Activated naive CD4-positive, alpha-beta T cell treated with anti-CD3 and anti-CD28 coated beads, Interleukin-2, amount 50 U/mL, for 24 hours (primary cell): ENCODE measurements around the gene PXDN.

ENCODE experiments used
- H3K27ac Mint-ChIP-seq: one replicate; pipeline ENCODE4 v1.8.0; 2021; ENCODE audit warnings: mild to moderate bottlenecking, mixed read lengths
- H3K27me3 Mint-ChIP-seq: one replicate; pipeline ENCODE4 v1.8.0; 2021; ENCODE audit warnings: mixed read lengths
- H3K36me3 Mint-ChIP-seq: one replicate; pipeline ENCODE4 v1.8.0; 2021; ENCODE audit warnings: mixed read lengths
- H3K4me1 Mint-ChIP-seq: one replicate; pipeline ENCODE4 v1.8.0; 2021; ENCODE audit warnings: mixed read lengths
- H3K4me3 Mint-ChIP-seq: one replicate; pipeline ENCODE4 v1.8.0; 2021; ENCODE audit warnings: mild to moderate bottlenecking, mixed read lengths
- H3K9me3 Mint-ChIP-seq: one replicate; pipeline ENCODE4 v1.8.0; 2021; ENCODE audit warnings: mixed read lengths

PXDN gene

GRCh38 chr2:1655461-1655860 lies 88.9 kb downstream of the PXDN start:
- Mint-ChIP-seq H3K4me1 (no peaks in the 10 kb centered on the region), H3K9me3 (no peaks in the 10 kb centered on the region), H3K36me3 (no peaks in the 10 kb centered on the region), H3K27me3 (peaks cover 2% of the 10 kb centered on the region), H3K4me3 (no peak overlapping the region), H3K27ac (no peak overlapping the region)

DNA sequence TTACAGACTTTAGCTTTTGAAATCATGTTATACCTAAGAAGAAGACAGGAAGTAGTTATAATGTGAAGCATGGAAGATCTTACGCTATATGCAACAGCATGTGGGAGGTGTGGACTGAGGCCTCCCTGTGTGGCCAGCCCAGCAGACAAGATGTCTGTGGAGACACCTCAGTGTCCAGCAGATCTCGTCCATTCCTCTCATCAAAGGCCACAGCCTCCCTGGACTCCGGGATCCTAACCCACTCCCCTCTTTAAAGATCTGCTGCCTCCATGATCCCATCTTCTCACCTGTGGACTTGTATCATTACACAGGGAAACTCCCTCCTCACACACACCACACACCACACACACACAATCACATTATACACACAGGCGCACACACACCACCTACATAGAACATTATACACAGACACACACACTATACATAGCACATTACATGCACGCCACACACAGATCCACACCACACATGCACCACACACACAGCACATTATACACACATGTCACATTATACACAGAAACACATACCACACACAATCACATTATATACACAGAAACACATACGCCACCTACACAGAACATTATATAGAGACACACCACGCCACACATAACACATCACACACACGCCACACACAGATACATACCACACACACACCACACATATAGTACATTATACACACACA lies 89.5 kb downstream of the PXDN start:
- no peaks in the 10 kb centered on the region for H3K36me3 Mint-ChIP-seq
- no peaks in the 10 kb centered on the region for H3K4me1 Mint-ChIP-seq
- no peaks in the 10 kb centered on the region for H3K9me3 Mint-ChIP-seq
- H3K4me3 Mint-ChIP-seq, result no peak overlapping the region
- peaks cover 2% of the 10 kb centered on the region for H3K27me3 Mint-ChIP-seq
- no peak overlapping the region for H3K27ac Mint-ChIP-seq

GRCh38 chr2:1653956-1654695 lies 90.2 kb downstream of the PXDN start:
- no peak overlapping the region for H3K27ac Mint-ChIP-seq
- H3K36me3 Mint-ChIP-seq, result no peaks in the 10 kb centered on the region
- H3K4me3 Mint-ChIP-seq, result no peak overlapping the region
- H3K27me3 Mint-ChIP-seq, result peaks cover 2% of the 10 kb centered on the region
- no peaks in the 10 kb centered on the region for H3K9me3 Mint-ChIP-seq
- no peaks in the 10 kb centered on the region for H3K4me1 Mint-ChIP-seq

GRCh38 chr2:1652034-1652790 lies 92.1 kb downstream of the PXDN start:
- Mint-ChIP-seq H3K36me3 (no peaks in the 10 kb centered on the region), H3K4me1 (no peaks in the 10 kb centered on the region), H3K9me3 (no peaks in the 10 kb centered on the region), H3K27me3 (no peaks in the 10 kb centered on the region), H3K27ac (no peak overlapping the region), H3K4me3 (no peak overlapping the region)

DNA sequence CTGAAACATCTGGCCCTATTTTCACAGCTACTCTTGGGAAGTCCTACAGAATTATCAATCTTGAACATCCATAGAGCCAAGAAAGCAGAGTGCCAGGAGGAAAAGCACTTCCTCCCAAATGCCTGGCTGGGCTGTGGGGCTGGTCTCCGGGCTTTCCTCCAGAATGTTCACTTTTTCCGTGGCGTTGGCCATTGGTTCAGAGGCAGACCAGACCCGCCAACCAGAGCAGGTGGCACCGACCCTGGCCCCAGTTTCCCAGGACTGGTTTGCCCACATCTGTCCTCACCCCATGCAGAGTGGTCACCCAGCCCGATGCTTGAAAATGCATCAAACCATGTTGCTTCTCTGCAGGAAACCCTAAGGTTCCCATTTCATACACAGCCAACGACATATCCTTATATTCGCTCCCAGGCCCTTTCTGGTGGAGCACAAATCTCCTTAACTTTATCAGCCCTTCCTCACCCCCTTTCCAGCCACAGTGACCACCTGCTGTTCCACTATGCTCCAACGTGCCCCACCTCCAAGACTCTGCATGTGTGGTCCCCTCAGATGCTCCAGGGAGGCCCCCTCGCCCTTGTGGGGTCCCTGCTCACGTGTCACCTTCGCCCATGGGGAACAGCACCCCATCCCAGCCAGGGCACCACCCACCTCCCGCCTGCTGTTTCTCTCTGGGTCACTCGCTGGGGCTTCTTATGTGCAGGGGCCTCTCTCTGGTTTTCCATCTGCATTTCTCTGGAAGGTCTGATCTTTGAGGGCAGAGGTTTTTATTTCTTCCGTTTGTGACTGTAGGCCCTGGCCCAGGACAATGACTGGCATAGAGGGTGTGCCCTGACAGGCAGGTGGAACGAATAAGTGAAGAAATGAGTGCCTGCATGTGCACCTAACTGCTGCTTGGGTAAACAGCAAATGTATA lies 92.9 kb downstream of the PXDN start:
- Mint-ChIP-seq H3K4me1 (no peaks in the 10 kb centered on the region), H3K4me3 (no peak overlapping the region), H3K36me3 (no peaks in the 10 kb centered on the region), H3K9me3 (no peaks in the 10 kb centered on the region), H3K27ac (no peak overlapping the region), H3K27me3 (no peaks in the 10 kb centered on the region)

GRCh38 chr2:1650085-1650872 lies 94.0 kb downstream of the PXDN start:
- Mint-ChIP-seq H3K27me3 (no peaks in the 10 kb centered on the region), H3K27ac (no peak overlapping the region), H3K4me1 (no peaks in the 10 kb centered on the region), H3K9me3 (no peaks in the 10 kb centered on the region), H3K4me3 (no peak overlapping the region), H3K36me3 (no peaks in the 10 kb centered on the region)

DNA sequence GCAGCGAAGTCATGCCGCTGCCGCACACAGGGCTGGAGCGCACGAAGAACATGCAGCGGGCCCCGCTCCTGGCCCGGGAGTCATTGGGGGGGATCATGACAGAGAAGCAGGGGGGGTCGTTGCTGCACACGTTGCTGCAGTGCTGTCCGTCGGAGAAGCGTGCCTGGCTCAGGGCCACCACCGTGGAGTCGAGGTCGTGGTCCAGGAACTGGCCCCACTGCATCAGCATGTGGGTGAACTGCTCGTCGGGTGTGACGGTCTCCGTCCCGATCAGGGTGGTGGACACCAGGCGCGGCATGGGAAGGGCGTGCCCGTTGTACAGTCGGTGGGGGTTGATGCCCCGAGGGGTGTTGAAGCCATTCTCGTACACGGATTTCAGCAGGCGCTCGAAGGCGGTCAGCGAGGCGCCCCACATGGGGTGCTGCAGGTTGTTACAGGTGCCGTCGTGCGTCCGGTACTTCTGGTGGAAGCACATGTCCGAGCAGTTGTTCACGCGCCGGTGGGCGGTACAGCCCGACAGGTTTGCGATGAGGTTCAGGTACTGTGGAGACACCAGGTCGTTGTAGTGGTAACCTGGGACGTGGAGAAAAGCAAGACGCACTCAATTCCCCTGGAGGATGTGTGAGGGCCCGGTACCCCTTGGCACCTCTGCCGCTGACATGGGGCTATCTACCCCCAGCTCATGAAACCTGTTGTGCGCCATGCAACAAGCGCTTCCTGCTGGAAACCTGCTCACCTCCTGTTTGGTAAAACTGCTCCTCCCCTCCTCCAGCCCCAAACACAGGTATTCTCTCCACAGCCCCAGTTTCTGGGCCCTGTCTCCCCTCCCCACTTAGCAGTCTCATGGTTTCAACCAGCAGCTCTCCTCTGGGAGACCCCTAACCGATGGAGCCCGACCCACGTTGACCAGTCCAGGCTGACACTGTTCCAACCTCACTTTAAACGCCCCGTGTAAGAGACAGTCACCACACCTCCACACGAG lies 94.9 kb downstream of the PXDN start:
- Mint-ChIP-seq H3K4me3 (no peak overlapping the region), H3K9me3 (no peaks in the 10 kb centered on the region), H3K27me3 (no peaks in the 10 kb centered on the region), H3K4me1 (no peaks in the 10 kb centered on the region), H3K27ac (no peak overlapping the region), H3K36me3 (no peaks in the 10 kb centered on the region)

DNA sequence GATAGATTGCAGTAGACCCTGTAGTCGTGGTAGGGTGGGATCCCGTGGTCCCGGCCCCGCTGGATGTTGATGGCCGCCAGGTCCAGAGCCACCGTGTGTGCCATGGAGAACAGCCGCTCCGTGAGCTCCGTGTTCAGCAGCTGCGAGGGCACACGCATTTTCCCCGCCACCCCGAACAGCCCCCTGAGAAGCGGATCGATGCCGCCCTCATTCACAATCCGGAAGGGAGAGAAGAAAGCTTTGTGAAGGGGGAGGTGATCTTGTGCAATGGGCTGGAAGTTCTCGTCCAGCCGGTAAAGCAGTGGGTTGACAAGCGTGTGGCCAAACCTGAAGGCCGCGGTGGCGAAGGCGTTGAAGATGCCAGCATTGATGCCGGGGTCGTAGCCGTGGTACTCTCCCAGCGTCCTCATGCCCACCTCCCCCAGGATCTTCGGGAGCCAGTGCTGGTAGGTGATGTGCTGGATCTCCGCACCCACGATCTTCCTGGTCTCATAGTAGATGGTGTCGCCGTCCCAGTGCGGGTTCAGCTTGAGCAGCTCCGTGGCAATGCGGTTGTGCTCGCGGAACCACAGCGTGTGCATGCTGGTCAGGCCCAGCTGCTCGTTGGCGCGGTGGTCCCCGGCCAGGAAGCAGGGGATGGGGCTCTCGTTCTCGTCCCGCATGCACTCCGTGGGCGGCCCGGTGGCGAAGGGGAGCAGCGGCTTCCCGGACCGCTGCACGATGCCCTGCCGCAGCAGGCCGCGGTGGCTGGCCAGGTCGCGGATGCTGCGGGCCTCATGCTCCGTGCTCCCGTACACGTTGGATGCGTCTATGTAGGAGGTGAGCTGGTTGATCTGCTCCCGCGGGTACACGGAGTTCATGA lies 95.8 kb downstream of the PXDN start:
- H3K4me3 Mint-ChIP-seq, result no peak overlapping the region
- H3K27me3 Mint-ChIP-seq, result no peaks in the 10 kb centered on the region
- no peaks in the 10 kb centered on the region for H3K36me3 Mint-ChIP-seq
- H3K4me1 Mint-ChIP-seq, result no peaks in the 10 kb centered on the region
- H3K9me3 Mint-ChIP-seq, result no peaks in the 10 kb centered on the region
- H3K27ac Mint-ChIP-seq, result no peak overlapping the region

DNA sequence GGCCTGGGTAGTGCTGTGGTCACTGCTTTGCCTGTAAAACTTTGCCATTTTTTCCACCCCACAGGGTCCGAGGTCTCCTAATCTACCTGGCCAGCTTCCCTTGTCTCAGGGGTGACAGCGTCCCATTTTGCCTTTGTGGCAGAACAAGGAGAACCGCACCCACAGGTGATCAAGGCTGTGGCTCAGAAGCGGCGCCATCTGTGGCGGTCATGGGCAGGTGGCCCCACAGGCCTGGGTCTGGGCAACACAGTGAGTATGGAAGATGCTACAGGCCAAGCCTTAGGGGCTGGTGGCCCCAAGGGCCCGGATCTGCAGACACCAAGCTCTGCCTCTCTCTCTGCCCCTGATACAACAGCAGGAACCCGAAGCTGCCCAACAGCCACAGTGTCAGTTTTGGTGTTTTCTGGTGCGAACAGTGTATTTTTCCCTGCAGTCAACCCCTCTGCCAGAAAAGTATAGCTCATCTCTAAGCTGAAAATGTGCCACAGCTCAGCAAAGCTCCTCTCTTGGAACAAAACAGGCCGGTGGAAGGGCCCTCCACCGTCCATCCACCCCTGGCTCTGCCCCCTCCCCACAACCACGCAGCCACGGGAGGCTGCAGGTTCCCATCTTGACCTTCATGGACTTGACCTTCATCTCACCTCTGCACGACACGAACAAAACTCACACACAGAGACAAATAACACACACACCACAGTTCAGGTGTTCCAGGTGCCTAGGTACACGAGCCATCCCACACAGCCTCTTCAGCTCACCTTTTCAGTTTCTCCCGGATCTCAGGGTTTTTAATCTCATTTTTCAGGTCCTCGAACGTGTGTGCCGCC lies 96.7 kb downstream of the PXDN start:
- no peak overlapping the region for H3K4me3 Mint-ChIP-seq

DNA sequence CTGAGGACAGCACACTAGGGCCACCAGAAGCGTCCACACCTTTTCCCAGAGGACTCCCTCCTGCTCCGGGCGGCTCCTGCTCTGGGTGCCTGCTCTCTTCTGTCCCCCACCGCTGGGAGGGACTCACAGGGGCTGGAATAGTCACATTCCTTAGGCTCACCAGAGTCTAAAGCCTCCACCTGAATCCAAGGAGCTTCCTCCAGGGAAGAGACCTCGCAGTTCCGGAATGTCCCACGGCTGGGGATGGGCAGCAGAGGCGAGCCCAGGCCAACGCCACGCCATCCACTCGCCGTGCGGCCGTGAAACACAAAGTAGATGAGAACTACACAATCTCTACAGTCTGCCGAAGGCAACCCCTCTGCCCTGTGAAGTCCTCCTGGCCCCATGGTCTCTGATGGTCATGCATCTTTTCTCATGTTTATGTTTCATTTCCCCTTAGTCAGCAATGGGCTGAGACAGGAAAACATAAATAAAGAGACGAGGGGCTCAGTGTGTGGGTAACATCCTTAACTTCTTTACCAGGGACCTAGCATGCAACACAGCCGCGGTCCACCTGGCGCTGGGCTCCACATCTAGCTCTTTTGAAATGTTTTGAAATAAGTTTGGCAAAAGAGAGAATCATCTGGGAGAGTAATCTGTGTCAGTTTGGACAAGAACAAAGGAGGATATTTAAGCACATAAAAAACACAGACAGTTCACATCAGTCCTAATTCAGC lies 98.4 kb downstream of the PXDN start:
- no peaks in the 10 kb centered on the region for H3K9me3 Mint-ChIP-seq
- H3K36me3 Mint-ChIP-seq, result no peaks in the 10 kb centered on the region
- no peaks in the 10 kb centered on the region for H3K4me1 Mint-ChIP-seq
- H3K4me3 Mint-ChIP-seq, result no peak overlapping the region
- H3K27me3 Mint-ChIP-seq, result no peaks in the 10 kb centered on the region
- H3K27ac Mint-ChIP-seq, result no peak overlapping the region

More for the DNA sequence above, 96.7 kb downstream of the PXDN start:
- Mint-ChIP-seq H3K9me3 (no peaks in the 10 kb centered on the region), H3K4me1 (no peaks in the 10 kb centered on the region), H3K27me3 (no peaks in the 10 kb centered on the region), H3K27ac (no peak overlapping the region), H3K36me3 (no peaks in the 10 kb centered on the region)

- no peaks in the 10 kb centered on the region for H3K27me3 Mint-ChIP-seq
- no peak overlapping the region for H3K4me3 Mint-ChIP-seq
- no peaks in the 10 kb centered on the region for H3K9me3 Mint-ChIP-seq
- H3K27ac Mint-ChIP-seq, result no peak overlapping the region
- H3K36me3 Mint-ChIP-seq, result no peaks in the 10 kb centered on the region
- no peaks in the 10 kb centered on the region for H3K4me1 Mint-ChIP-seq
These were observed 99.9 kb downstream of the PXDN start for GRCh38 chr2:1644427-1644826.
